ENCODE data around the gene PPP1R26.
"Not testable (repeated sequence)": the region's sequence is repeated elsewhere in the genome, so short reads cannot be mapped to it uniquely, and the experiment has no call there.

The PPP1R26 gene

DNA sequence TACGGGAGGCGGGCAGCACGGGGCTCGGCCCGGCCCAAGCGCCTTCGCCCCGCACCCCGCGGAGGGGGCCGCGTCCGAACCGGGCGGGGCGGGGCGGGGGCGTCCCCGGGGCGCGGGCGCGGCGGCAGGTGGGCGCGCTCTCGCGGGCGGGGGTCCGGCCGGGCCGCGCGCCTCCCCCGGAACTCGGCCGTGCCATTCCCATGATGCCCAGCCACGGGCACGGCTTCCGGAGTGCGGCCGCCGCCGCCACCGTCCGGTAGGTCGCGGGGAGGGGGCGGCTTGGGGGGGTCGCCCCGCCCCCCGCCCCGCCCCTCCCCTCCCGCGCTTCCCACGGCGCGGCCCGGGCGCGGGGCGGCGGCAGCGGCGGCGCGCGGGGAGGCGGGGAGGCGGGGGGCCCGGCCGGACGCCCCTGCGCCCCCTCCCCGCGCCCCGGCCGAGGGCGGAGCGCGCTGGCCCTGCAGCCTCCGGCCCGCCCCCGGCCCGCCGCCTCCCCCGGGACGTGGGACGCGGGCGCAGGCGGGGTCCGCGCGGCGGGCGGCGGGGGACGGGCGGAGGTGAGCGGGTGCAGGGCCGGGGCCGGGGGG lies at the start of gene PPP1R26:
PPP1R26 (plus strand) TSS at position 314 of the 584 bp plus-strand sequence. CDS start 4,729 bp downstream, outside the sequence.
- no peak for DNase-seq

- DNase-seq, result no peak
Observed at GRCh38 chr9:135437259-135437658, 42.3 kb upstream of the PPP1R26 start.

DNA sequence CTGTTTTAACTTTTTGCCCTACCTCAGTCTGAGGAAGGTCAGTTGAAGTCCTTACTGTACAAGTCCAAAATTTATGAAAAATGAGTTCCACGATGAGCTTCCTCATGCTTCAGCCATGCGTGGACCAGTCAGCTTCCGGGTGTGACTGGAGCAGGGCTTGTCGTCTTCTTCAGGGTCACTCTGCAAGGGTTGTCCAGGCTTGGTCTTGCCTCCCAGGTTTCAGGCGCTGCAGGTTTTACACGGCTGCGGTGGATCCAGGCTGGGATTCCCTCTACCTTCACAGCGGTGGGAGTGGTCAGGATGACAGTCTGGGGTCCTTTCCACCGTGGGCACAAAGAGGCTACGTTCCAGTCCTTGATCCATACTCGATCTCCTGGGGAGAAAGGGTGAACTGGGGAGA lies 41.9 kb upstream of the PPP1R26 start:
- not testable (repeated sequence) for DNase-seq

DNA sequence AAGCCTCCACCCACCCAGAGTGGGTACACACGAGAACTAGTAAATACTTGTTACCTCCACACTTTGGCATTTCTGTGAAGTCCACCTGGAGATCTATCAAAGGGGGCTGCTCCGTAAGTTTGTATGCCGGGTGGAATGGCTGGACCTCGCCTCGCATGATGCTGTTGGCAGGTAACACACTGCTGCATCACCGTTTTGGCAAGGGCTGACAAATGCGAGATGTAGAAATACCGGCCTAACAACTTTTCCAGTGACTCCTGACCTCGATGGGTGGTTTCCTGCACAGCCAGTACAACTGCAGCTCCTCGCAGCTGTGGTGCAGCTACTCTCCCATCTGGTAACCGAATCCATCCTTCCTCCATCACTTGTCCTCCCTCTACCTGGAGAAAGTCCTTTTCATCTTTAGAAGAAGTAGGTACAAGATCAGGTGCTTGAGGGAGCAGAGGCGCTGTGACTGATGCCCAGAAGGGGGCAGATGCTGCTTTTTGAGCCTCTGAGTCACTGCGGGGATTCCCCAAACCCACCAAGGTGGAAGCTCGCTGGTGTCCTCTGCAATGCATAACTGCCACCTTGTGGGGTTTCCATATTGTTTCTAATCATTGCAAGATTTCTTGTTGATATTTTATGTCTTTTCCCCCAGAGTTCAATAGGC lies 40.9 kb upstream of the PPP1R26 start:
- DNase-seq, result not testable (repeated sequence)

- not testable (repeated sequence) for DNase-seq
Observed at GRCh38 chr9:135439514-135439913, 40.1 kb upstream of the PPP1R26 start.

DNA sequence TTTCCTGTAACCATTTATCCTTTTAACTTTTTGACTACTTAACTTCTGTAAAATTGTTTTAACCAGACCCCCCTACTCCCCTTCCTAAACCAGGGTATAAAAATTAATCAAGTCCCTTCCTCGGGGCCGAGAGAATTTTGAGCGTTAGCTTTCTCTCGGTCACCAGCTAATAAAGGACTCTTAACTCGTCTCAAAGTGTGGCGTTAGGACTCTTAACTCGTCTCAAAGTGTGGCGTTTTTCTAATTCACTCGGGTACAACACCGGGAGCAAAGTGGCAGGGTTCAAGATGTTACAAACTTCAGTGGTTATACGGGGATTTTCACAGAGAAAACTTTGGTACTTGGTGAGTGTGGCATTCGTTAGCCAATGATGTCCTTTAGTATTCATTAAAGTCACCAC lies 39.7 kb upstream of the PPP1R26 start:
- DNase-seq, result no peak

- DNase-seq, result no peak
Observed at GRCh38 chr9:135440620-135441019, 39.0 kb upstream of the PPP1R26 start.

DNA sequence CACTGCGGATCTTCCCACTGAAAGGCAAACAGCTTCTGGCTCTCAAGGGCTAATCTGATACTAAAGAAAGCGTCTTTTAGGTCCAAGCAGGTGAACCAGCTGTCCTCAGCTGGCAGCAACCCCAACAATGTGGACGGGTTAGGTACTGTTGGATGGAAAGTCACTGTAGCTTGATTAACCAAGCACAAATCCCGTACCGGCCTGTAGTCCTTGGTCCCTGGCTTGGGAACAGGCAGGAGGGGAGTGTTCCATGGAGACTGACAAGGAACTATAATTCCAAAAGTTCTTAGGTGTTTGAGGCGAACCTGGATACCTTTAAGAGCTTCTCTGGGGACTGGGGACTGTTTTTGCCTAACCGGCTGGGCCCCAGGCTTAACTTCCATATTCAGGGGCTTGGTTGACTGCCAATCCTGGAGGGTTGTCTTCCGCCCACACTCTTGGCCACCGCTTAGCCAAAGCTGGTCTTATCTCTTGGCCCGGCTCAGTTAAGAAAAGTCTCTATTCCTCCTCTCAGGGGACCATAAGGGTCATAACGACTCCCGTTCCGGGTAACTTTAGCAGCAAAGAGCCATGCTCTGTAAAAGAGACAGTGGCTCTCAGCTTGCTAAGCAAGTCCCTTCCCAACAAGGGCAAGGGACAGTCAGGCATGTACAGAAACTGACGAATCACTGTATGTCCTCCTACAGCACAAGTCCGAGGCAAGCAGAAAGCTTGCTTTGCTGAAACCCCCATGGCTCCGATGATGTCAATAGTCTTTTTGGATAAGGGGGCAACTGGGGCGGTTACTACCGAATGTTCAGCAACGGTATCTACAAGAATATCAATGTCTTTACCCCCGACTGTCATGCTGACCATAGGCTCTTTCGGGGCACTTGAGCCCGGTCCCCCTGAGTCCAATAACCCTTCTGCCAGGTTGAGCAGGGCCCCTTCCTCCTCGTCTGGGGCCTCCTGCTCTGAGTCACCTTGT lies 38.2 kb upstream of the PPP1R26 start:
- not testable (repeated sequence) for DNase-seq

GRCh38 chr9:135442075-135442474 lies 37.5 kb upstream of the PPP1R26 start:
- DNase-seq, result no peak

DNA sequence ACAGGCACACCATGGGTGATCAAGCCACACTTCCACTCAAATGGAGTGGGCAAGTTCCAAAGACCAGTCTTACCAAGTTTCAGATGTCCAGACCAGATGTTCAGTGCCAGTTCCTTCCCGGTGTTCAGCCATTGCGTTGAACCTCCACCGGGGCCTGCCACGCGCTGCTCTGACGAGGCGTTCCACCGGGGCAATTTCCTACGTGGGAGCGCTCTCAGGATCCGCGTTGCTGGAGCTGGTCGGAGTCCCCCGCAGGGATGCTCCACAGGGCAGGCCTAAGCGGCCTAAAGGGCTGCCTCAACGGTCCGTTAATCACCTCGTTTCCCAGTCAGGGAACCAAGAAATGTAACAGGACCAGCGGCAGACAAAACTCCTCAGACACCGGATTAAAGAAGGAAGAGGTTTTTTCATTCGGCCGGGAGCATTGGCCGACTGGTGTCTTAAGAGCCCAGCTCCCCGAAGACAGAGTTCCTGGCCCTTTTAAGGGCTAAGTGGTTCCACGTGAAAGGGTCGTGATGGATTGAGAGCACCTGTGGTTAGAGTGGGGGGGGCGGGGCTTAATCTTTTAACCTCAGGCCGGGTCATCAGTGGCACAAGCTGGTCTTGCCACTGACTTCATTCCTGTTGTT lies 35.7 kb upstream of the PPP1R26 start:
- no peak for DNase-seq

- no peak for DNase-seq
Observed at GRCh38 chr9:135447126-135447525, 32.5 kb upstream of the PPP1R26 start.

DNA sequence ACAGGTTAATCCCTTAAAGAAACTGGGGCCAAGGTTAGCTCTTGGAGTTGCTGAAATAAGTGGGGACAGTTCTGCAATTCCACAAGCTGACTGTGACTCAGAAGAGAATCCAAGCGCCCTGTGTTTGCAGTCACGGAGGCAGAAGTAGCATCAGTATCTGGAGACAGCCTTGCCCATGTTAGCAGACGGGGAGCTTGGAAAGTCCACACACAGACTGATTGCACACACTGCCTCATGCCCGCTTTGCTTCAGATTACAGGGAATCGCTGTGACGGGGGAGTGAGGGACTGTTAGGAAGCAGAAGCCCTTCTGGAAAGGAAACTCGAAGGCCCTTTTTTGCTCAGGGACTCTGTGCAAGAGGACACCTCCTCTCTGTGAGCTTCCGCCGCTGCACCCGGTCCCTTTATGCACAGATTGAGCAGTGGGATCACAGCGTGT lies 30.9 kb upstream of the PPP1R26 start:
- DNase-seq, result no peak

GRCh38 chr9:135449532-135449931 lies 30.1 kb upstream of the PPP1R26 start:
- not testable (repeated sequence) for DNase-seq

DNA sequence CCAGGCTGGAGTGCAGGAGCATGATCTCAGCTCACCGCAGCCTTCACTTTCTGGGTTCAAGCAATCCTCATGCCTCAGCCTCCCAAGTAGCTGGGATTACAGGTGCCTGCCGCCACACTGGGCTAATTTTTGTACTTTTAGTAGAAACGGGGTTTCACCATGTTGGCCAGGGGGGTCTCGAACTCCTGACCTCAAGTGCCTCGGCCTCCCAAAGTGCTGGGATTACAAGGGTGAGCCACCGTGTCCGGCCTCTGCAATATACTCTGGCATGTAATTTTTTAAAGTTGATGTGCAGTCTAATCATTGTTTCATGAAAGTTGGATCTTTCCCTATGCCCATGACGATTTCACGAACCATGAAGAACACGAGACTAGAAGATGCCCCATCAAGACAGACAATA lies 28.6 kb upstream of the PPP1R26 start:
- no peak for DNase-seq

DNA sequence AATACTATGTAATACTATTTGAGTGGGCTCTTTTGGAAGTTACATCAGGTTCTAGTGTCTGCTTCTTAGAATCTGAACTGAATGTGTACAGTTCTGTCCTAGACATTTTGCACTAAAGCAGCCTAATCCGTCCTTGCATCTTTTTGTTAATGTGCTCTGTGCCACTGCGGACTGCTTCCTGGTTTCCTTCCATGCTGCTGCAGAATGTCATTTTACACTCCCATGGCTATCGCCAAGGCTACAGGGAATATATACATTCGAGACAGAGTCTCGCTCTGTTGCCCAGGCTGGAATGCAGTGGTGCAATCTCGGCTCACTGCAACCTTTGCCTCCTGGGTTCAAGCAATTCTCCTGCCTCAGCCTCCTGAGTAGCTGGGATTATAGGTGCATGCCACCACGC lies 27.7 kb upstream of the PPP1R26 start:
- not testable (repeated sequence) for DNase-seq

DNA sequence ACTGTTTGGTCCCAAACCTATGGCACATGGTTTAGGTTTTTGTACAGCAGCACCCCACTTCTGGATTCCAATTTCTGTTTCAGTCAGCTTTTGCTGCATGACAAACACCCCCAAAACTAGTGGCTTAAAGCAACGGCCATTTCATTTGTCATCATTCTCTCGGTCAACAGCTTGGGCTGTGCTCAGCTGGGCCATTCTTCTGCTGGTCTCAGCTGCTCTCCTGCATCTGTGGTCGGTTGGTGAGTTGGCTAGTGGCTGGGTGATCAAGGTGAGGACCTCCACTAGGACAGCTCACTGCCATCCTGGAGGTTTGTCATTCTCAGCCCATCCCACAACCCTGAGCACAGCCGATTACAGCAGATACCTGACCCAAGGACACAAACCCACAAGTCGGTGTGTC lies 24.8 kb upstream of the PPP1R26 start:
- DNase-seq, result no peak

GRCh38 chr9:135455401-135456030 lies 24.1 kb upstream of the PPP1R26 start:
- no peak for DNase-seq

DNA sequence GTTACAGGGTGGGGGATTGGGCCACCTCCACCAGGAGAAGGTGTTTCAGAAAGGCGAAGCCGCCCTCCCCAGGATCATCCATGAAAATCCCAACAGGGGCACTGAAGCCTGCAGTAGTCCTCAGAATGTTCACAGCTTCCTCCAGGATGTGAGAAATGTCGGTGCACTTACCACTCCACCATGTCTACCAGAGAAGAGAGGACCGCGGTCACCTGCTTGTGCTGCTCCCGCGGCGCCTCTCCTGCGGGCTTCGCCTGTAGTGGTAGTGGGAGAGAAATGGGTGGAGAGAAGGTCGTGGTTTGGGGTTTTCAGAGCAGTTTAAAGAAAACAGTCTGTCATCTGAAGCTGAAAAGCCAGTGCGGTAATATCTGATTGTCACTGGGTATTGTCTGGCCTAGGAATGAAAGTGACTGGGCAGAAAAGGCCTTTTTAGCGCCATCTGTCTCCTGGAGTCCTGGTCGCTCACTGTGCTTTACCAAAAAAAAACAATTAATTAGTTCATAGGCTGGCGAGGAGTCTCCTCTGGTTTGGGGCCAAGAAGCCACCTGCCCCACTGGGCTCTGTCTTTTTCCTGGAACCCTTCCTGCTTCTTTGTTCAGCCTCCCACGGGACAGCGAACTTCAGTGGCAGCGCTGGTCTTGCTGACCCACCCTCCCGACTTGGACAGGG lies 23.0 kb upstream of the PPP1R26 start:
- DNase-seq, result no peak

DNA sequence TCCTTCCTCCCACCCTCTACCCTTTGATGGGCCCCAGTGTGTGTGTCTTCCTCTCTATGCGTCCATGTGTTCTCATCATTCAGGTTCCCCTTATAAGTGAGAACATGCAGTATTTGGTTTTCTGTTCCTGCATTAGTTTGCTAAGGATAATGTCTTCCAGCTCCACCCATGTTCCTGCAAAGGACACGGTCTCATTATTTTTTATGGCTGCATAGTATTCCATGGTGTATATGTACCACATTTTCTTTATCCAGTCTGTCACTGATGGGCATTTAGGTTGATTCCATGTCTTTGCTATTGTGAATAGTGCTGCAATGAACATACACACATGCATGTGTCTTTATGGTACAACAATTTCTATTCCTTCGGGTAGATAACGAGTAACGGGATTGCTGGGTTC lies 21.1 kb upstream of the PPP1R26 start:
- not testable (repeated sequence) for DNase-seq

DNA sequence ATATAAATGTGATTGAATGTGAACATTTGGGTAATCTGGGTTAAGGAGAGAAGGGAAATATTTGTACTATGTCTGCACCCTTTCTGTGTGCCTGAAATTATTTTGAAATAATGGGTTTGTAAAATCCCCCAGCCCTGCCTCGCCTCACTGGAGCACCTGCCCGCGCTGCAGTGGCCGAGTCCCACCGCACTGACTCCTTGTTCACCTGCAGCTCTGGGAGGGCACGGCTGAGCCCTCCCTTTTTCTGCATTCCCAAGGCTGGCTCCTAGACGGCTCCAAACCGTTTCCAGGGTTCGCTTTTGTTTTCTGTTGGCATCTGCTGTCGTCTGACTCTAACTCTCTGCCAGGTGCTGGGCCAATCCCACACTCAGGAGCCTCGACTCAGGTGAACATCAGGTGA lies 17.6 kb upstream of the PPP1R26 start:
- DNase-seq, result no peak

DNA sequence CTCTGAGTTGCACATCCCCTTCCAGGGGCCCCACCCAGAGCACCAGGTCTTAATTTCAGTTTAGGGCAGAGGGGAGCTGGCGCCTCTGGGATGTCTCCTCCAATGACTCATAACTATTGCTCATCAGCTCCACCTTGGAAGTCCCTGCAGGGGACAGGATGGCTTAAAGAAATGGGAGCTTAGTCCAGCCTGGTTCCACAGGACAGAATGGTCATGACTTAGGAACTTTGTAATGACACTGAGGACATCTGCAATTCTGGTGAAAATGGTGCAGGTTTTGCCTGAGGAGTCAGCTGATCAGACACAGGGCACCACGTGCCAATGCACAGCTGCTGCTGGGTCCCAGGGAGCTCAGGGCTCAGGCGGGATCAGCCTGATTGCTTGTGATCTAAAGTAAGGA lies 16.4 kb upstream of the PPP1R26 start:
- DNase-seq, result no peak

DNA sequence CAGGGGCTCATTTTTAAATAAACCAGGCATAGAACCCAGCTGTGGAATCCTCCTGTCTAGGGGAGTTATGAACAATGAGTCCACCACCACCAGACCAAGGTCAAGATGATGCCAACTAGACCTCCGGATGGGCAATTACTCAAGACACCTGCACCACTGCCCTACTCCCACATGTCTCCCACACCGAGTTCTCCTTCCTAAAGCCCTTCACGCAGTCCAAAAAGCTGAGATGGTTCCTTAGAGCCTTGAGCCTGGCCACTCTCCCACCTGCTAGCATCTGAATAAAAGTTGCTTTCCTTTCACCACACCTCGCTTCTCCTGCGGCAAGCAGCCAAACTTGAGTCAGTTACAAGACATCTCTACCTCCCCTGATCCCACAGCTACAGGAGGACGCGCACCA lies 15.4 kb upstream of the PPP1R26 start:
- DNase-seq, result no peak
